Measurements from ENCODE around the gene KISS1. TPM values are rescaled to one million over a fixed set of nuclear protein-coding genes. Genes with fewer than 3 reads are reported as not detected.

KISS1 gene
- polyA plus RNA-seq, 1 donor from 2014 or later, result not detected

GRCh38 chr1:204213668-204214662 lies 17.7 kb upstream of the KISS1 start, which contains the start of gene GOLT1A:
TSS of gene GOLT1A (minus strand) at chr1:204213988. CDS start at chr1:204213906, 82 bp downstream.
- Histone ChIP-seq H3K9me2 (ENCODE audit: insufficient read depth, low read length) (no peaks in the 10 kb centered on the region), H4K20me1 (ENCODE audit: insufficient read depth) (no peaks in the 10 kb centered on the region), H3K4me2 (ENCODE audit: low read length) (no peak within 1 kb of the TSS), H3K79me2 (replicated peaks; ENCODE audit: insufficient read depth, low read length) (no peaks in the 10 kb centered on the region), H3K36me3 (ENCODE audit: insufficient read depth, low read length) (no peaks in the 10 kb centered on the region), H3K4me3 (ENCODE audit: low read length) (peak within 1 kb of the TSS; percentile 50), H3K27me3 (ENCODE audit: insufficient read depth, low read depth, low read length) (peaks cover 16% of the 10 kb centered on the region), H3K27ac (ENCODE audit: low read length) (no peak within 1 kb of the TSS), H2AFZ (ENCODE audit: low read depth, low read length) (no peak within 1 kb of the TSS), H3K9me3 (ENCODE audit: low read length) (no peaks in the 10 kb centered on the region), H3K9ac (ENCODE audit: low read length) (no peak within 1 kb of the TSS), H3F3A (ENCODE audit: insufficient read depth, low read length, poor library complexity, severe bottlenecking) (no peaks in the 10 kb centered on the region)
- TF ChIP-seq TAF1 (IDR thresholded peaks at IDR 0.05; ENCODE audit: low read depth) (no peak), EP300 (conservative IDR thresholded peaks at IDR 0.05; ENCODE audit: poor library complexity, severe bottlenecking) (no peak), EZH2 (IDR thresholded peaks at IDR 0.05; ENCODE audit: borderline replicate concordance, insufficient read depth, low read length, poor library complexity, severe bottlenecking) (no peak), RAD21 (conservative IDR thresholded peaks at IDR 0.05) (peak; percentile 71), MXI1 (conservative IDR thresholded peaks at IDR 0.05; ENCODE audit: poor library complexity, severe bottlenecking) (no peak), REST (IDR thresholded peaks at IDR 0.05; ENCODE audit: borderline replicate concordance) (no peak), SMC3 (conservative IDR thresholded peaks at IDR 0.05; ENCODE audit: poor library complexity) (peak; percentile 80), CTCF (IDR thresholded peaks at IDR 0.05; ENCODE audit: poor library complexity, severe bottlenecking) (peak; percentile 73), POLR2AphosphoS5 (IDR thresholded peaks at IDR 0.05) (no peak)

GRCh38 chr1:204212715-204213114 lies 16.4 kb upstream of the KISS1 start:
- no peaks in the 10 kb centered on the region for H3F3A ChIP-seq (ENCODE audit: insufficient read depth, low read length, poor library complexity, severe bottlenecking)

More at GRCh38 chr1:204212715-204213114, 16.4 kb upstream of the KISS1 start:
- H3K36me3 ChIP-seq (ENCODE audit: insufficient read depth, low read length), result no peaks in the 10 kb centered on the region
- H3K27me3 ChIP-seq (ENCODE audit: insufficient read depth, low read depth, low read length), result peaks cover 16% of the 10 kb centered on the region
- TF ChIP-seq RAD21 (conservative IDR thresholded peaks at IDR 0.05), result no peak
- no peak for TF ChIP-seq POLR2AphosphoS5 (IDR thresholded peaks at IDR 0.05)
- TF ChIP-seq MXI1 (conservative IDR thresholded peaks at IDR 0.05; ENCODE audit: poor library complexity, severe bottlenecking), result no peak
- no peak for TF ChIP-seq EP300 (conservative IDR thresholded peaks at IDR 0.05; ENCODE audit: poor library complexity, severe bottlenecking)
- no peak for TF ChIP-seq SMC3 (conservative IDR thresholded peaks at IDR 0.05; ENCODE audit: poor library complexity)
- TF ChIP-seq TAF1 (IDR thresholded peaks at IDR 0.05; ENCODE audit: low read depth), result no peak
- no peak for TF ChIP-seq EZH2 (IDR thresholded peaks at IDR 0.05; ENCODE audit: borderline replicate concordance, insufficient read depth, low read length, poor library complexity, severe bottlenecking)
- TF ChIP-seq CTCF (IDR thresholded peaks at IDR 0.05; ENCODE audit: poor library complexity, severe bottlenecking), result no peak
- TF ChIP-seq REST (IDR thresholded peaks at IDR 0.05; ENCODE audit: borderline replicate concordance), result no peak
- no peaks in the 10 kb centered on the region for H3K79me2 ChIP-seq (replicated peaks; ENCODE audit: insufficient read depth, low read length)
- no peak overlapping the region for H3K4me3 ChIP-seq (ENCODE audit: low read length)
- no peaks in the 10 kb centered on the region for H3K9me3 ChIP-seq (ENCODE audit: low read length)
- no peak overlapping the region for H3K4me2 ChIP-seq (ENCODE audit: low read length)
- H3K27ac ChIP-seq (ENCODE audit: low read length), result no peak overlapping the region
- no peaks in the 10 kb centered on the region for H3K9me2 ChIP-seq (ENCODE audit: insufficient read depth, low read length)
- no peak overlapping the region for H3K9ac ChIP-seq (ENCODE audit: low read length)
- H2AFZ ChIP-seq (ENCODE audit: low read depth, low read length), result no peak overlapping the region
- no peaks in the 10 kb centered on the region for H4K20me1 ChIP-seq (ENCODE audit: insufficient read depth)

Data from neural cell (in vitro differentiated cells).